Activated CD8-positive, alpha-beta memory T cell treated with anti-CD3 and anti-CD28 coated beads, Interleukin-2, amount 50 U/mL, for 1 hour (primary cell): ENCODE results near the gene C1QTNF9B.
"Not testable (repeated sequence)": the region's sequence is repeated elsewhere in the genome, so short reads cannot be mapped to it uniquely, and the experiment has no call there.

ENCODE experiments used
- DNase-seq: peaks from one replicate; pipeline ENCODE4 v3.0.0-alpha.2; 2020; ENCODE audit errors: extremely low read depth

Gene C1QTNF9B

DNA sequence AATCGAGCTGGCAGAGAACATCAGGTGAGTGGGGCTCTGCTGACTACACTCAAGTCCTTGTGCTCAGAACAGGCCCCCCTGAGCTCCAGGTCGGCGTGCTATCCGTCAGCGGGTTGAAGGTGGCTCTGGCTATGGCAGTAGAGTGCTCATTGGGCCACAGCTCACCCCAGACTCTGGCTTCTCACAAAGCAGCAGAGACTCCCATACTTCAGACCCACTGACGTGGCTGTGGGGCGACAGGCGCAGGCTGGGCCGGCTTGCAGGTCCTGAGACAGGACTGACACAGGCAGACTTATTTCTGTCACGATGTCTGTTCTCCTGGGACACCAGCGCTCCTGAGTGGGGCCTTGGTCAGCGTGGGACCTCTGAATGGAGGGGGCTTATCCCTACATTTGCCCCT is 2.6 kb downstream of the C1QTNF9B start:
- not testable (repeated sequence) for DNase-seq

DNA sequence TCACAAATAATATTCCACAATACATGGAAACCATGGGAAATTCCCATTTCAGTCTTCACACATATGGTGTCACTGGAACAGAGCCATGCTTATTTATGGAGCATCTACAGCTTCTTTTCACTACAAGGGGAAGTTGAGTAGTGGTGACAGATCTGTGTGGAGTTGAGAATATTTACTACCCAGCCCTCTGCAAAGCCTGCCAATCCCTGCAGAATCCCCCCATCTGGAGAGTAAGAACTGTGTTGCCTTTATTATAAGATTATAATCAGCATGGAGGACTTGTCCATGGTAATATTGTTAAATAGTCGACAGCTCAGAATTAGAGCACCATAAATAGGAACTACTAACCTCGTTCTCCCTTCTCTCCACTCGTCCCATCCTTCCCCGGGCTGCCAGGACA is 3.5 kb downstream of the C1QTNF9B start:
- DNase-seq, result not testable (repeated sequence)

DNA sequence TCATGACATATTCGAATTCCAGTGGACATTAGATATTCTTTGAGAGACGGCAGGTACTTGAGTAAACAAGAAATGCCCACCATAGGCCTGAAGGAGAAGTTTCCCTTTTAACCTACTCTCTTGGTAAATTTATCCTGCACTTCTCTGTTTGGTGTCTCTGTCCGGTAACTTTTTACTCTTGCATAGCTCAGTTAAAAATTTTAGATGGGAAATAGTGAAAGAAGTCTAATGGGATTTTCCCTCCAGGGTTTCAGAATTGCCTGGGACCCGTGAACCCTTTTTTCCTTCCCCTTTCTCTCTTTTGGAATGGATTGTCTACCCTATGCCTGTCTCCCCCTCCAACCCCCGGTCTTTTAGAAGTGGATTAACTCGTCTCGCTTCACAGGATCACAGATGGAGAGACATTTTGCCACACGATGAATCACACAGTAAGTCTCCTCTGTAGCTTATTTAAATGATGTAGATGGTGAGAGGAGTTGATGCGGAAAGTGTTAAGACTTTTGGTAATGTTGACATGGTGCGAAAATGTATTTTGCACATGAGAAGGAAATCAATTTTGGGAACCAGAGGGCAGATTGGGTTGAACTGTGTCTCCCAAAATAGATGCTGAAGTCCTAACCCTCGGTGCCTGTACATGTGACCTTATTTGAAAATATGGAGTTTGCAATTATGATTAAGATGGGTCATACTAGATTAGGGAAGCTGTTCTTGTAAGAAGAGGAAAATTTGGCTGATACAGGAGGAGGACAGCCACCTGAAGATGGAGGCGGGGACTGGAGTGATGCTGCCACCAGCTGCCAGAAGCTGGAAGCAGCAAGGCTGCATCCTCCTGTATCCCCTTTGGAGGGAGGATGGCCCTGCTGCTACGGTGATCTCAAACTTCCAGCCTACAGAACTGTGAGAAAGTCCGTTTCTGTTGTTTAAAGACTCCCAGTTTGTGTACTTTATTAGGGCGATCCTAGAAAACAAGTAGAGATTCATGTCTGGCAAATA is 7.4 kb downstream of the C1QTNF9B start:
- DNase-seq, result no peak

DNA sequence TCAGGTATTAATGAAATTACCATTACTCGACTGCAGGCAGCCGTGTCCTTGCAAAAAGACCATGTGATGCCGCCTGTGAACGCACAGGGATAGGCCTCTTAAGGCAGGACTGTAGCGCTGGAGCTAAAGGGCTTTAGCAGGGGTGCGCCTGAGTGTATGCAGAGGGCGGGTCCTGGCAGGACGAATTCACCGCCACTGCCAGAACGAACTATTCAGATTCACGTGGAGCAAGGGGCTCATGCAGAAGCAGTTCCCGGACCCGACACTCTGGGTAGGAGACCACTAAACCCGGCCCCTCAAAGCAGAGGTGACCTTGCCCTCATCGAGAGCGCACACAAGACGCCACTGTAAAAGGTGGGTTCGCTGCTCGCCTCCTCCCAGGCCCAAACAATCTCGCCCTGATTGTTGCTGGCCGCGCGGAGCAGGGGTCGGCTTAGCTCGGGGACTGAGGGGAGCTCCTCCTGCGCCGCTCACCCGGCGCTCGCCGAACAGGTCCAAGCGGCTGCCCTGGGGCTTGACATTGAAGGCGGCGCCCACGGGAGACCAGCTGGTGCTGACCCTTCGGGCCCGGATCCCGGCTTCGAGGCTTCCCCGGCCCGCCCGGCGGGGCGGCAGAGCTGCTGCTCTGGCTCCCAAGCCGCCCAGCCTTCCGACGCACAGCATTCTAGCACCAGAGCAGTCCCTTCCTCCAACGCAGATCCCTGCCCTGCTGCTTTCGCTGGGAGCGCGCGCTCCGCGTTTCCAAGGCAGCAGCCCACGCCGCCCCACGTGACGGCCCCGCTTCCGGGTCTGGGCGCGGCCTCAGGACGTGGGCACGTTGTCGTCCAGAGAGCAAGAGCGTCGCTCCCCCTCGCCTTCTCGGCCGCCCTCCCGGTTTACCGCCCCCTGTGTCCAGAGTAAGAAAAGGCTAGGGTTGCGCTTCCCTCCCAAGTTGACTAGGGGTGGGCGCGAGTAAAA is 8.4 kb downstream of the C1QTNF9B start, which contains the start of gene MIPEP:
MIPEP (minus strand) TSS at position 743 of the 957 bp plus-strand sequence; CDS start at position 663, 80 bp downstream.
- peak; percentile 63 for DNase-seq

DNA sequence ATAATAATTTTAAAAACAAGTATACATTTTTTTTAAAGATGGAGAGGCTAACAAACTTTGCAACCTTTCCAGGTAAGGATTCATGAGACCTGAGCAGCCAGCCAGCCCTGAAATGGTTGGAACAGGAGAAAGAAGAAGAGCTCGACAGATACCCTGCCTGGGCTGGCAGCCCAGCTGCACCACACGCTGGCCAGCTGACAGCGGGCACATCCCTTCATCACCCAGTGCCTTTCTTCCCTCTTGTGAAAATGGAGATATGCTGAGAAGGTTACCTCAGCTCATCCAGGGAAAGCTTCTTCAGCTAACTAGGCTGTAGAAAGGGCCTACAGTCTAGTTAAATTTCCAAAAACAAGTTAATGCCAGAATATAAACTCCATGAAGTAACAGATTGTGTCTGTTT is 12.9 kb downstream of the C1QTNF9B start:
- not testable (repeated sequence) for DNase-seq

DNA sequence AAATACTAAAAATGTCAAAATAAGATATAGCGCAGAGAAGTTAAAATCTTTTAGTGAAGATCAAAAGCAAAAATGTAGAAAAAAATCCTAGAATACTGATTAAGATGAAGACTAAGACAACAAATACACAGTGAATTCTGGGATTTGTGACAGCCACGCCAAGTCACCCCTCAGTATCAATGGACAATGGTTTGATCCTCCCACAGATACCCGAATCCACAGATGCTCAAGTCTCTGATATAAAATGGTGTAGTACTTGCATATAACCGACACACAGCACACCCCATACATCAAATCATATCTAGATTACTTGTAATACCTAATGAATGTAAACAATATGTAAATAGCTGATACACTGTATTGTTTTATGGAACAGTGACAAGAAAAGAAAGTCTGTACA is 14.0 kb downstream of the C1QTNF9B start:
- DNase-seq, result no peak

DNA sequence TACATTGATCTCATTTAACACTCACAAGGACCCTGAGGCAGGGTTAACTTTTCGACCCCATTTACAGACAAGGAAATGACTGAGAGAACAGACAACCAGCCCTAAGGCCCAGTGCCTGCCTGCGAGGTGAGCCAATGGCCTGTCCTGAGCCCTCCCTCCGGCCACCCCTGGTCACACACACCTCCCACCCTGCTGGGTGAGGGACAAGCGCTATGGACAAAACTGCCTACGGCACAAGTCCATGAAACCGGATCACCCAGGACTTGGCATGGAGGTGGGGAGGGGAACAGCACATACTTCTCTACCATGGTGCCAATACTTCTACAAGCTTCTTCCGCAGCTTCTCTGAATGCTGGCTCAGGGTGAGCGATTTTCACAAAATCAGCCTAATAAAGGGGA is 15.9 kb downstream of the C1QTNF9B start:
- DNase-seq, result not testable (repeated sequence)

DNA sequence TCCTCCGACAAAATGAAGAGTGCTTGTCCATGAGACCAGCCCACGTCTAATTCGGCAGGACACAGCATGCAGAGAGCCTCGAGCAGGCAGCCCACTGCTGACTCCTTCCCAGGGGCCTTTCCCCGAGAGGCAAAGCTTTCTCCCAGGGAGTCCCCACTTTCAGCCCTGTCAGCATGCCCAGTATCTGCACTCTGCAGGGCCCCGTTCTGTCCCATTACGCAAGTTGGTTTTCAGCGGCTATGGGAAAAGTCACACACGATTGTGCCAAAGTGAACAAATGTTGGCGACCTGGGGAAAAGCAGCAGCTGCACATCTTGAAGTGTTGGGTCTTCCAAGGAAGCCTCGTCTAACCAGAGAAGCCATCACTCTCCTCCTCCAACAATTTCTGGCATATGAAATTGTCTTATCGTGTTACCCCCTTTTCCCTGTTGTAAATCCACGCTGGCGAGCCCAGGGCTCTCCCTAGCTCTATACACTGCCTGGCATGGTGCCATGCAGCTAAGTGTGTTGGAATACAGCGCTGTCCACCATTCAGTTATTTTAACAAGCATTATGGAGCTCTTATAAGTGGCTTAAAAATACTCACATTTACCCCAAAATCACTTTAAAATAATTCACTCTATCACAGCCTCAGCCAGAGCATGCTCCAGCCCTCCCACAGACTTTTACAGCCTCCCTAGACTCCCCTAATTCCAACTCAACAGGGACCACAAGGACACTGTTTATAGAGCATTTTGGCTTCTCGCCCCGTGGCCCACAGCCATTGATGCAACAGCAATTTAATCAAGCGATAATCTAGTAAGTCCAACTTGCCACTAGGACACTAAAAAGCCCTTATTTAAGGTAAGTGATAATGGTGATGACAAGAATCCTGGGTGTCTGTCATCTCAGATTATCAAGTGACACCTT is 16.6 kb downstream of the C1QTNF9B start:
- not testable (repeated sequence) for DNase-seq

DNA sequence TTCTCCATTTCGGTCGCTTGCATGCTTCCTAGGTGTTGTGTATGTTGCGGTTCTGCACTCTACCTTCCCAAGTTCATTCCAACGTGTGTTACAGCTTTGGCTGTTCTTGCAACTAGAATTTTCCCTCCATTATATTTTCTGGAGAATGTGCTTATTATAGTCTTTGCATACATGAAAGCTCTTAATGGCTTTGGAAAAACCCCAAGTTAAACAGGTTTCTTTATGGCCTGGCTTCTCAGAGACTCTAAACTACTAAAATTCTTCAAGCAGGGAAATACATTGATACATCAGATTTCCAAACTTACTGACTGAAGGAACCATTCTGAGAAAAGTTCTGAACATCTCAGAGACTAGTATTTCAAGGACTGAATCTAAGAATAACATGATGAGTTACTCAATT is 20.0 kb downstream of the C1QTNF9B start:
- DNase-seq, result no peak

DNA sequence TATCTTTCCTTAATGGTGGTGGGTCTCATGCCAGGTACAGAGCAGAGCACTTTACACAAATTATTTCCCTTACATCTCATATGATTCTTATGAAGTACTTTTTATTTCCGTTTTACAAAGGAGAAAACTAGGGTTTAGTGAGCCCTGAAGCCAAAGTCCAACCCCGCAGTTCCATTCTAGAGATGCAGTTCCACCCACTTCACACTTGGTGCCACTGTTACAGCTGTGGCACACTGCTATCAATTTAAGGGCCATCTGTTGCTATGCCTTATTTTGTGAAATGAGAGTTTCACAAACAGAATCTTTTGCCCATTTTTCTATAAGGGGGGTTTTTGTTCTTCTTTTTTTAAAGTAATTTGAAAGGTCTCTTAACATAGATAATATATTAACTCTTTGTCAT is 21.0 kb downstream of the C1QTNF9B start:
- DNase-seq, result no peak

DNA sequence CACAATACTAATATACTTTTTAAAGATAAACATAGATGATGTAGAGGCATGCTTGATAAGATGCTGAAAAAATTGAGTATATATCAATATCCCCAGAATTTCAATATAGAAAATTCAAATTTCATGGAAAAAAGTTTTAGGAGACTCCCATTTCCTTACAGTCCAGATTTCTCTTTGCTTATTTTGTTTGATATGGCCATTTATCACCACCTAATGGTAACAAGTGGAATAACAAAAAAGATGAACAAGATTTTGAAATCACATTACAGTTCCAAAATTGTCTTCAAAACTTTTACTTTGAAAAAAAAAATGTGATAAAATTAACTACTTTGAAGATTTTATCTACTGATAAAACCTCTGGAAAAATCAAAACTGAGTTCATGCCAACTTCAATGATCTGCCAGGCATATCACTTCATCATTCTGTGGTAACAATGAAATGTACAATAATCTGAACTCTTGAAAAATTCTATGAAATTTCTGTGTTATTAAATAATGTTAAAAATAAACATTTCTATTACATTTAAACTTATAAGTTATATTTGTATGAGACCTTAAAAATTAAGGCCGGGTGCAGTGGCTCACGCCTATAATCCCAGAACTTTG is 25.6 kb downstream of the C1QTNF9B start:
- no peak for DNase-seq

DNA sequence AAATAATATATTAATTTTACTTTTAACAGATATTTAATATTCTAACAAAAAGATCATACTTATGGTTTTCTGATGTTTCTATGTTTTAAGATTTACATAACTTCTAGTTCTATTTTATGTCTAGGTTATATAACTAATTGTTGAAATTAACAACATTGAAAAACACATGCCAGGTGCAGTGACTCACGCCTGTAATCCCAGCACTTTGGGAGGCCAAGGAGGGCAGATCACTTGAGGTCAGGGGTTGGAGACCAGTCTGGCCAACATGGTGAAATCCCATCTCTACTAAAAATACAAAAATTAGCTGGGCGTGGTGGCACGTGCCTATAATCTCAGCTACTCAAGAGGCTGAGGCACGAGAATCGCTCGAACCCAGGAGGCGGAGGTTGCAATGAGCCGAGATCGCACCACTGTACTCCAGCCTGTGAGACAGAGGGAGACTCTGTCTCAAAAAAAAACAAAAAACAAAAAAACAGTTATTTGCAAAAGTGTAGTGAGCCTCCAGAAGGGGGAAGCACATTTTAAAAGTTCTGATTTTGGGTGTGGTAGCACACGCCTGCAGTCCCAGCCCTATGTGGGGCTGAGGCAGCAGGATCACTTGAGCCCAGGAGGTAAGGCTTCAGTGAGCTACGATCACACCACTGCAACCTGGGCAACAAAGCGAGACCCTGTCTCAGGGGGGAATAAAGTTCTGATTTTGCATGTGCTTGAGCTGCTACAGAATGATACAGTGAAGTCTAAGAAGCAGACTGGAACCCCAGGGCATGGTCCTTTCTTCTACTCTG is 26.8 kb downstream of the C1QTNF9B start:
- DNase-seq, result no peak

DNA sequence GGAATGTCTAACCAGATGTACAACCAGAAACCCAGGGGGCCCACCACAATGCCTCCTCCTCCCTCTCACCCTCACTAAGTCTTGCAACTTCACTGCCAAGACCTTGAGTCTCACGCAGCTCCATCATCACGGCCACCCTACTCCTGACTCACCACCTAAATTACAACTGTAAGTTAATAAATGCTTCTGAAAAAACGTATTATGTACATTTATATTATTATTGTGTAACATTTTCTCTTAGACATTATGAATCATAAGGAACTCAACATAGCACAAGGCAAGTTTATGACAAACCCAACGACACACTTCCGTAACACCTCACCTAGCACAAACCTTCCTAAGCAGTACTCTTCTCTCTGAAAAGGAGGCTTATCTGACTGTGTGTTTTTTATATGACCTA is 28.8 kb downstream of the C1QTNF9B start:
- no peak for DNase-seq

DNA sequence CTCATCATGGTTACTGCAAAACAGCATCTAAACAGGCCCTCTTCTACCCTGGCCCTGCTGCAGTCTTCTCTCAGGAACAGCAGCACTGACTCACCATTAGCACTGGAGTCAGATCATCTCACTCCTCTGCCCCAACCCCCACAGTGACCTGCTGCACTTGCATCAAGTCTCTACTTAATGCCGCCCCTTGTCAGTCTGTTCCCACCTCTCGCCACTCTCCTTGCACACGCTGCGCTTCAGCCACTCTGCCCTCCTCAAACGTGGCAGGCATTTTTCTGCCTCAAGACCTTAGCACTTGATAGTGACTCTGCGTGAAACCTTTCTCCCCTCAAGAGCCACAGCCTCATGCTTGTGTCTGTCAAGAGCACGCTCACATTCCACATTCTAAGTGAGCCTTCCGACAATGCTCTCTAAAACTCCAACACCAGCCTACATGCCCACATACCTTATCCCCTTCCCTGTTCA is 30.2 kb downstream of the C1QTNF9B start:
- DNase-seq, result no peak

DNA sequence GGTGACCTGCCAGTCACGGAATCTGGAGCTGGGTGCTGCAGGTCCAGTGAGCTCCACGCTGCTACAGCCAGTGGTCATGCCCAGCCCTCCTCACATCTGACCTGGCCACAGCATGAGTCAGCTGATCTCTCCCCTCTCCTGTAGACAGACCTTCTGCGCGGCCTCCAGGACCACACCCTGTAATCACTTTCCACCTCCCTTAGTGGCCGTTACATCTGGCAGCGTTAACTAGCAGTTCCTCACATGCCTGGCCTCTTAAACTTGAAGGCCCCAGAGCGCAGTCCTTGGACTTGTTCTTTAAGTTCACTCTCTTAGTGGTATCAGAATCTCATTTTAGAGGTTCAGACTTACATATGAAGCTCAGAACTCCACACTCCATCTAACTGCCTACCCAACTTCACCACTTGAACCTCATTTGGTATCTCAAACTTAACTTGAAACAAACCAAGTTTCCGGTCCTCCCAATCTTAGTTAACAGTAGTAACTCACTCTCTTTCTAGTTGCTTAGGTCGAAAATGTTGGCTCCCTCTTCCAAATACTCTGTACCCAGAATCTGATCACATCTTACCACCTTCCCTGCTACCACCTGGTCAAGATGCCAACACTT is 30.8 kb downstream of the C1QTNF9B start:
- DNase-seq, result no peak

DNA sequence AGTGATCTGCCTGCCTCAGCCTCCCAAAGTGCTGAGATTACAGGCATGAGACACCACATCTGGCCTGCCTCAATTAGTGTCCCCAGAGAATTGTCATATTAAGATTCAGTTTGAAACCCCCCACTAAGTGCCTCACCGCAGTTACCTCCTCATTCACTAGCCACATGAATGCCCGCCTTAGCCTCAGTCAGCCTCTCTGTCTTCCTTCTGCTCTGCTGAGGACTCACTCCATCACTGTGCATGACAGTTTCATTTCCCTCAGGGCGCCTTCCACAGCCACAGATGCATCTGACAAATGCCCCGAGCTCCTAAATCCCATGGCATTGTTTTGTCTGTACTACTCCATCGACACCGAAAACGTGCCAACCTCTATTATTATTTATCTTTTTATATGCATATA is 31.4 kb downstream of the C1QTNF9B start:
- no peak for DNase-seq

DNA sequence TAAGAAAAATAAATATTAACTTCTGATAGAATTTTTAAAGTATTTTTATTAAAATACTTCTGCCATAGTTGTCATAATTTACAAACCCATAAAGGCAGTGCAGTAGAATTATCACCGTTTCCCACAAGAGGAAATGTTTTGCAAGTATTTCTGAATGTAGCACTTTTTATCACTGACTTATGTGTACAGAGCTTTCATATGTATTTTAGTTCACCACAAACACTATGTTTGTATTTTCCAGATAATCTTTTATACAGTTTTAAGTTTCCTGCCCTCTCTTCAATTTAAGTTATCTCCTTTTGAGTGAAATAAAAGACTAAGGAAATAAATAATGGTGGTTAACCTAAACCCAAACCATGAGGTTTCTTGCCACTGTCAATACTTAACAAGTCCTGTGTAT is 32.3 kb downstream of the C1QTNF9B start:
- no peak for DNase-seq

DNA sequence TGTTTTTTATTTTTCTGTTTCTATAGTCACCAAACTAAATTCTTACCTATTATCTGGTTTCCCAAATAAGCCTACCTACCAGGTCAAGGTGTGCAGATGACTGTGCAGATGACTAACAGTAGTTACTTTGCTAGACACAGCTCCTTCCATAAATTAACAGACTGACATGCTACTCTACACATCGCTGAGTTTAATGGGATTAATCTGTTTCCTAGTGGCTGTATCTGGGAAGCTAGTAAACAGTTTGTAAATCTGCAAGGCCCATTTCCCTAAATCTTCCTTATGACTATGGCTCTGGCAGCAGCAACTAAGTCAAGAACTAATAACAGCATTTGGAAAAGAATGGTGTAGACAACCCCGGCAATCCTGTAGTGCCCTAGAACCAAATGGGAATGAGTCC is 36.0 kb downstream of the C1QTNF9B start:
- DNase-seq, result no peak

DNA sequence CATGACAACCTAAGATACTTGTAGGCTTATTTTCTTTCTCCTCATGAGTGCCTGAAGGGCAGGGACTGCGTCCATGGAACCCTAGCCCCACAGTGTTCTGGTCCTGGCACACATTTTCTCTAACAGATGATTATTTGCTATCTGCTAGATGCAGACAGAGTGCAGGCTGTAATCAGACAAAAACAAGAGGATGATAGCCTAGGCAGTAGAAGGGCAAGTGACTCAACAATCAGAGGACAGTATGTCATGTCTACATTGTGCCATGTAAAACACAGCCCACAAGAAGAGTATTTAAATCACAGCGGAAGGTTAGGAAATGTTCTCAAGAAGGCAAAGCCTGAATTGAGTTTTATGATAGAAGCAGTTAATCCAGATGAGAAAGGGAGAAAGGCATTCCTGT is 37.4 kb downstream of the C1QTNF9B start:
- no peak for DNase-seq
